Parathyroid adenoma (tissue), 2 donors: ENCODE measurements around the gene DOCK3.

Experiments
- H2AFZ ChIP-seq: fragments of 300-600 bp; sonication (generic); one replicate; pipeline ENCODE4 v1.7.0; 2017; ENCODE audit warnings: antibody characterized with exemption, mild to moderate bottlenecking
- H3K27ac ChIP-seq: fragments of 300-600 bp; sonication (generic); one replicate; pipeline ENCODE4 v1.7.0; 2017
- H3K27me3 ChIP-seq: fragments of 300-600 bp; sonication (generic); one replicate; pipeline ENCODE4 v1.7.0; 2017; ENCODE audit warnings: low read length; ENCODE audit not compliant: control insufficient read depth, insufficient read depth
- H3K36me3 ChIP-seq: fragments of 300-600 bp; sonication (generic); one replicate; pipeline ENCODE4 v1.7.0; 2017; ENCODE audit warnings: low read length; ENCODE audit not compliant: control insufficient read depth, insufficient read depth
- H3K4me1 ChIP-seq: fragments of 300-600 bp; sonication (generic); one replicate; pipeline ENCODE4 v1.7.0; 2017; ENCODE audit warnings: control low read depth
- H3K4me2 ChIP-seq: fragments of 300-600 bp; sonication (generic); one replicate; pipeline ENCODE4 v1.7.0; 2017; ENCODE audit warnings: low read length
- H3K4me3 ChIP-seq: fragments of 300-600 bp; sonication (generic); one replicate; pipeline ENCODE4 v1.7.0; 2017; ENCODE audit warnings: low read depth, low read length
- H3K79me2 ChIP-seq: fragments of 300-600 bp; sonication (generic); one replicate; pipeline ENCODE4 v1.7.0; 2017; ENCODE audit warnings: control low read depth
- H3K9ac ChIP-seq: fragments of 300-600 bp; sonication (generic); one replicate; pipeline ENCODE4 v1.7.0; 2017; ENCODE audit warnings: mild to moderate bottlenecking
- H3K9me3 ChIP-seq: fragments of 300-600 bp; sonication (generic); one replicate; pipeline ENCODE4 v1.7.0; 2017; ENCODE audit warnings: low read length; ENCODE audit not compliant: control insufficient read depth
- CTCF ChIP-seq: fragments of 300-600 bp; sonication (generic); IDR thresholded peaks from one replicate; pipeline ENCODE4 v1.7.0; 2017; ENCODE audit warnings: antibody characterized with exemption, mild to moderate bottlenecking
- donor health status: primary hyperparathyroidism.

The DOCK3 gene

GRCh38 chr3:51271172-51271571, 596.4 kb downstream of the DOCK3 start:
- H3K27me3 ChIP-seq: no peaks in the 10 kb centered on the region

GRCh38 chr3:51274052-51274451, 599.3 kb downstream of the DOCK3 start:
- Histone ChIP-seq H3K9ac (no peak overlapping the region), H3K4me2 (no peak overlapping the region), H3K4me3 (no peak overlapping the region), H3K27me3 (no peaks in the 10 kb centered on the region), H3K36me3 (no peaks in the 10 kb centered on the region), H3K79me2 (no peaks in the 10 kb centered on the region), H3K4me1 (no peaks in the 10 kb centered on the region), H2AFZ (no peak overlapping the region), H3K9me3 (no peaks in the 10 kb centered on the region), H3K27ac (no peak overlapping the region)
- no peak for TF ChIP-seq CTCF

More at GRCh38 chr3:51271172-51271571, 596.4 kb downstream of the DOCK3 start:
- H3K4me2 ChIP-seq: no peak overlapping the region
- H3K36me3 ChIP-seq: no peaks in the 10 kb centered on the region
- H3K9ac ChIP-seq: no peak overlapping the region
- H3K79me2 ChIP-seq: no peaks in the 10 kb centered on the region
- no peak overlapping the region for H3K4me3 ChIP-seq
- H2AFZ ChIP-seq: no peak overlapping the region
- TF ChIP-seq CTCF: no peak
- H3K4me1 ChIP-seq: no peaks in the 10 kb centered on the region
- no peak overlapping the region for H3K27ac ChIP-seq
- no peaks in the 10 kb centered on the region for H3K9me3 ChIP-seq

GRCh38 chr3:51275111-51275805, 600.5 kb downstream of the DOCK3 start:
- no peaks in the 10 kb centered on the region for H3K79me2 ChIP-seq
- no peaks in the 10 kb centered on the region for H3K27me3 ChIP-seq
- H2AFZ ChIP-seq: no peak overlapping the region
- H3K27ac ChIP-seq: no peak overlapping the region
- no peaks in the 10 kb centered on the region for H3K9me3 ChIP-seq
- no peaks in the 10 kb centered on the region for H3K4me1 ChIP-seq
- no peak overlapping the region for H3K9ac ChIP-seq
- H3K4me3 ChIP-seq: no peak overlapping the region
- no peak for TF ChIP-seq CTCF
- no peak overlapping the region for H3K4me2 ChIP-seq
- H3K36me3 ChIP-seq: no peaks in the 10 kb centered on the region

GRCh38 chr3:51276046-51276445, 601.3 kb downstream of the DOCK3 start:
- H3K9me3 ChIP-seq: no peaks in the 10 kb centered on the region
- no peaks in the 10 kb centered on the region for H3K79me2 ChIP-seq
- no peaks in the 10 kb centered on the region for H3K36me3 ChIP-seq
- no peak overlapping the region for H3K27ac ChIP-seq
- no peak overlapping the region for H3K4me2 ChIP-seq
- H2AFZ ChIP-seq: no peak overlapping the region
- no peak overlapping the region for H3K9ac ChIP-seq
- no peak overlapping the region for H3K4me3 ChIP-seq
- no peak for TF ChIP-seq CTCF
- H3K27me3 ChIP-seq: no peaks in the 10 kb centered on the region
- H3K4me1 ChIP-seq: no peaks in the 10 kb centered on the region

- Histone ChIP-seq H3K27me3 (no peaks in the 10 kb centered on the region), H3K9ac (no peak overlapping the region), H3K36me3 (no peaks in the 10 kb centered on the region), H3K9me3 (no peaks in the 10 kb centered on the region), H3K4me1 (no peaks in the 10 kb centered on the region), H3K27ac (no peak overlapping the region), H3K79me2 (no peaks in the 10 kb centered on the region), H3K4me3 (no peak overlapping the region), H2AFZ (no peak overlapping the region), H3K4me2 (no peak overlapping the region)
- TF ChIP-seq CTCF: no peak
These were observed 604.7 kb downstream of the DOCK3 start for GRCh38 chr3:51279448-51279847.
